Ovary (tissue), 3 donors: Measurements from ENCODE around the gene SGMS1.

Experiments used
- EP300 ChIP-seq: sonication (generic); formaldehyde crosslinking; IDR thresholded peaks from one replicate; pipeline ENCODE4 v1.6.1; 2017; ENCODE audit warnings: antibody characterized with exemption
- TF ChIP-seq, protein P1 (sequence below), 3 donors: fragments of 450-650 bp in 2 of 3; fragments of 200-600 bp in 1 of 3; IDR thresholded peaks; one replicate each; pipeline versions ENCODE4 v1.5.1 to v1.8.0; 2016 to 2022; ENCODE audit warnings: antibody characterized with exemption in 3 of 3, mild to moderate bottlenecking in 1 of 3
- donor health status: DM: no; HTN: no; CAD: no.

DNA sequence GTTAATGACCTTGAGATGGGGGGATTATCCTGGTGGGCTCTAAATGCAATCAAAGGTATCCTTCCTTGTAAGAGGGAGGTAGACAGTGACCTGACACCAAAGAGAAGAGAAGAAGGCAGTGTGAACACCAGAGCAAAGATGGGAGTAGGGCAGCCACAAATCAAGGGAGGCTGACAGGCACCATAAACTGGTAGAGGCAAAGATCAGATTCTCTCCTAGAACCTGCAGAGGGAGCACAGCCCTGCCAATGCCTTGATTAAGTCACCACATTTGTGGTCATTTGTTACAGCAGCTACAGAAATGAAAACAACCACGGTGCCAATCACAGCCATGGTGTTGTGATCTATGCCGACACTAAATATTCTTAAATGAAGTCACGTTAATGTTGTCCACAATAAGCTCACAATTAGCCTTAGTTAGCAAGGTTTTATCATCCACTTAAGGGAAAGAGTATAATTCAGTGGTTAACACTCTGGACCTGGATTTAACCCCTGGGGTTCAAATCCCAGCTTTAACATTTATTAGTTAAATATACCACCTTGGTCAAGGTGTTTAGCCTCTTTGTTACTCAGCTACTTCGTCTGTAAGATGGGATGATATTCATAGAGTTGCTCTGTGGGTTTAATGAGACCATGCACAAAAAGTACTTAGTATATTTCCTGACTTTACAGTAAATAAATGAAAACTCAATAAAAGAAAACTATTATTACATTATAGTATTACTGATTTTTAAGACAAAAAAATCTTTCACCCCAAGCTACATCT, 70.8 kb downstream of the SGMS1 start:
- TF ChIP-seq, protein P1, sequence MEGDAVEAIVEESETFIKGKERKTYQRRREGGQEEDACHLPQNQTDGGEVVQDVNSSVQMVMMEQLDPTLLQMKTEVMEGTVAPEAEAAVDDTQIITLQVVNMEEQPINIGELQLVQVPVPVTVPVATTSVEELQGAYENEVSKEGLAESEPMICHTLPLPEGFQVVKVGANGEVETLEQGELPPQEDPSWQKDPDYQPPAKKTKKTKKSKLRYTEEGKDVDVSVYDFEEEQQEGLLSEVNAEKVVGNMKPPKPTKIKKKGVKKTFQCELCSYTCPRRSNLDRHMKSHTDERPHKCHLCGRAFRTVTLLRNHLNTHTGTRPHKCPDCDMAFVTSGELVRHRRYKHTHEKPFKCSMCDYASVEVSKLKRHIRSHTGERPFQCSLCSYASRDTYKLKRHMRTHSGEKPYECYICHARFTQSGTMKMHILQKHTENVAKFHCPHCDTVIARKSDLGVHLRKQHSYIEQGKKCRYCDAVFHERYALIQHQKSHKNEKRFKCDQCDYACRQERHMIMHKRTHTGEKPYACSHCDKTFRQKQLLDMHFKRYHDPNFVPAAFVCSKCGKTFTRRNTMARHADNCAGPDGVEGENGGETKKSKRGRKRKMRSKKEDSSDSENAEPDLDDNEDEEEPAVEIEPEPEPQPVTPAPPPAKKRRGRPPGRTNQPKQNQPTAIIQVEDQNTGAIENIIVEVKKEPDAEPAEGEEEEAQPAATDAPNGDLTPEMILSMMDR (IDR thresholded peaks at IDR 0.05): no peak
- TF ChIP-seq EP300: no peak
